GM20000 (cell line): ENCODE measurements around the gene RAB3IL1.

Experiments
- DNase-seq: peaks from one replicate; pipeline ENCODE4 v3.0.0; 2012; ENCODE audit warnings: low spot score
- CTCF ChIP-seq: IDR thresholded peaks from 2 replicates; pipeline ENCODE4 v1.5.1; 2012; ENCODE audit warnings: mild to moderate bottlenecking, control low read depth; ENCODE audit errors: extremely low read depth, missing control alignments

The RAB3IL1 gene

GRCh38 chr11:61854966-61855714, 62.2 kb downstream of the RAB3IL1 start:
- no peak for TF ChIP-seq CTCF
- no peak for DNase-seq

GRCh38 chr11:61854206-61854895, 63.0 kb downstream of the RAB3IL1 start:
- no peak for TF ChIP-seq CTCF
- DNase-seq = no peak

- no peak for DNase-seq
- no peak for TF ChIP-seq CTCF
Observed at GRCh38 chr11:61853698-61854169, 63.6 kb downstream of the RAB3IL1 start.

GRCh38 chr11:61851900-61852295, 65.5 kb downstream of the RAB3IL1 start:
- TF ChIP-seq CTCF = no peak
- no peak for DNase-seq

GRCh38 chr11:61851113-61851899, 66.1 kb downstream of the RAB3IL1 start:
- no peak for TF ChIP-seq CTCF
- no peak for DNase-seq

GRCh38 chr11:61850687-61851086, 66.7 kb downstream of the RAB3IL1 start:
- TF ChIP-seq CTCF = no peak
- DNase-seq = no peak

GRCh38 chr11:61848631-61849030, 68.7 kb downstream of the RAB3IL1 start:
- DNase-seq = no peak
- no peak for TF ChIP-seq CTCF
